Fibroblast of the aortic adventitia (primary cell): ENCODE results near the gene HOXD1. TPM values are rescaled to one million over a fixed set of nuclear protein-coding genes. Genes with fewer than 3 reads are reported as not detected.
A peak's percentile ranks its signal among the peaks of the same experiment; 100 is the strongest.

Source experiments
- DNase-seq: peaks from one replicate; pipeline ENCODE4 v3.0.0-alpha.2; 2010; ENCODE audit warnings: low read depth
- H3K4me3 ChIP-seq: 2 replicates; pipeline ENCODE4 v1.5.1; 2011; ENCODE audit warnings: low read depth, mild to moderate bottlenecking, control low read depth, low read length, moderate library complexity
- small RNA-seq: library from RNA; depleted of rRNA; stranded (forward); fragments of <200 nt; gene quantifications from one replicate; pipeline ENCODE3, GENCODE V24; 2012
- total RNA-seq: library from RNA; depleted of rRNA; stranded (reverse); fragments of >200 nt; gene quantifications from 2 replicates; pipeline ENCODE4 v1.2.3, GENCODE V29; 2012; ENCODE audit warnings: low replicate concordance
- TF ChIP-seq, protein P1 (sequence below): IDR thresholded peaks from 2 replicates; pipeline ENCODE4 v1.5.1; 2011; ENCODE audit warnings: mild to moderate bottlenecking, low read length, control low read depth, inconsistent platforms; ENCODE audit not compliant: insufficient read depth

Gene HOXD1
- total RNA-seq, 1 donor, result not detected

DNA sequence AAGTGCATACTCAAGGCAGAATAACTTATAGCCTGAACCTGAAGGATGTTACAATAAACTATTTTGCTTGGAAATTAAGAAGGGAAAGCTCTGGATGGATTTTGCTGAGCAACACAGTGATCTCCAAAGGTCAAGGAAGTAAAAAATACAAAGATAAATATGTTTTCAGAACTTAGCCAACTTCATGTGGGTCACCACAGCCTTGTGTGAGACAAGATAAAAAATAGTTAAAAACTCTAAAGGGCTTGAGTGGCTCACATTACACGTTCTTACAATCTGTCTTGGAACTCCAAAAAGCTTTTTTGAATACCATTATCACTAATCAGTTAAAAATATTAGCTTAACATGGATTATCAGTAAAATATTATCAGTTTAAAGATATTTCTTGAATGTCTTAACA is 51.8 kb downstream of the HOXD1 start:
- H3K4me3 ChIP-seq, result no peak overlapping the region
- TF ChIP-seq, protein P1, sequence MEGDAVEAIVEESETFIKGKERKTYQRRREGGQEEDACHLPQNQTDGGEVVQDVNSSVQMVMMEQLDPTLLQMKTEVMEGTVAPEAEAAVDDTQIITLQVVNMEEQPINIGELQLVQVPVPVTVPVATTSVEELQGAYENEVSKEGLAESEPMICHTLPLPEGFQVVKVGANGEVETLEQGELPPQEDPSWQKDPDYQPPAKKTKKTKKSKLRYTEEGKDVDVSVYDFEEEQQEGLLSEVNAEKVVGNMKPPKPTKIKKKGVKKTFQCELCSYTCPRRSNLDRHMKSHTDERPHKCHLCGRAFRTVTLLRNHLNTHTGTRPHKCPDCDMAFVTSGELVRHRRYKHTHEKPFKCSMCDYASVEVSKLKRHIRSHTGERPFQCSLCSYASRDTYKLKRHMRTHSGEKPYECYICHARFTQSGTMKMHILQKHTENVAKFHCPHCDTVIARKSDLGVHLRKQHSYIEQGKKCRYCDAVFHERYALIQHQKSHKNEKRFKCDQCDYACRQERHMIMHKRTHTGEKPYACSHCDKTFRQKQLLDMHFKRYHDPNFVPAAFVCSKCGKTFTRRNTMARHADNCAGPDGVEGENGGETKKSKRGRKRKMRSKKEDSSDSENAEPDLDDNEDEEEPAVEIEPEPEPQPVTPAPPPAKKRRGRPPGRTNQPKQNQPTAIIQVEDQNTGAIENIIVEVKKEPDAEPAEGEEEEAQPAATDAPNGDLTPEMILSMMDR, result no peak
- DNase-seq, result no peak

Small RNA genes within 50 kb of the gene (small RNA-seq; reads per million reads assigned to genes)
- gene MIR10B, result 89.5 reads per million, percentile 98 among the genes with 10 or more reads in this experiment

Other genes with a start within 250 kb of the HOXD1 start
- 28.9 and 61.4 TPM in 2 replicates for gene LNPK, start 186.4 kb upstream of the HOXD1 start, total RNA-seq
- gene EVX2, start 104.7 kb upstream of the HOXD1 start, total RNA-seq, result not detected in 2 replicates
- gene HOXD13, start 95.9 kb upstream of the HOXD1 start, total RNA-seq, result not detected in 2 replicates
- gene HOXD12, start 88.9 kb upstream of the HOXD1 start, total RNA-seq, result not detected in 2 replicates
- gene HOXD11, start 81.4 kb upstream of the HOXD1 start, total RNA-seq, result not detected in 2 replicates
- gene HOXD10, start 71.9 kb upstream of the HOXD1 start, total RNA-seq, result not detected in 2 replicates
- gene HOXD9, start 65.9 kb upstream of the HOXD1 start, total RNA-seq, result not detected in 2 replicates
- gene HOXD8, start 59.0 kb upstream of the HOXD1 start, total RNA-seq, result 0.45 and 0.49 TPM in 2 replicates
- 1.1 TPM in 1 of 2 replicates, not detected in the other for gene HOXD4, start 37.1 kb upstream of the HOXD1 start, total RNA-seq
- 0.09 TPM in 1 of 2 replicates, not detected in the other for gene HOXD3, start 31.4 kb upstream of the HOXD1 start, total RNA-seq
- gene MTX2, start 80.8 kb downstream of the HOXD1 start, total RNA-seq, result 14.1 and 18.3 TPM in 2 replicates